Chondrocyte (in vitro differentiated cells): ENCODE measurements around the gene SLAMF1. TPM values are rescaled to one million over a fixed set of nuclear protein-coding genes. Genes with fewer than 3 reads are reported as not detected.
"Not testable (repeated sequence)": the region's sequence is repeated elsewhere in the genome, so short reads cannot be mapped to it uniquely, and the experiment has no call there.

Experiments
- DNase-seq: peaks from one replicate; pipeline ENCODE4 v3.0.0; 2021; ENCODE audit warnings: mixed read lengths, low spot score
- H3K27ac Mint-ChIP-seq: one replicate; pipeline ENCODE4 v1.8.0; 2021; ENCODE audit warnings: mild to moderate bottlenecking, moderate library complexity, mixed read lengths; ENCODE audit not compliant: unreplicated experiment
- H3K27me3 Mint-ChIP-seq: 2 replicates; pipeline ENCODE4 v1.8.0; 2021; ENCODE audit warnings: low read depth, mixed read lengths
- H3K36me3 Mint-ChIP-seq: 2 replicates; pipeline ENCODE4 v1.8.0; 2021; ENCODE audit warnings: low read depth, mixed read lengths
- H3K4me1 Mint-ChIP-seq: 2 replicates; pipeline ENCODE4 v1.8.0; 2021; ENCODE audit warnings: low read depth, mild to moderate bottlenecking, mixed read lengths
- H3K4me3 Mint-ChIP-seq: one replicate; pipeline ENCODE4 v1.8.0; 2021; ENCODE audit warnings: mild to moderate bottlenecking, moderate library complexity, mixed read lengths; ENCODE audit not compliant: unreplicated experiment
- H3K9me3 Mint-ChIP-seq: 2 replicates; pipeline ENCODE4 v1.8.0; 2021; ENCODE audit warnings: low read depth, mixed read lengths
- CTCF ChIP-seq: fragments of 200-600 bp; sonication (generic); IDR thresholded peaks from 2 replicates; pipeline ENCODE4 v1.5.0; 2021; ENCODE audit warnings: antibody characterized with exemption, mild to moderate bottlenecking, moderate library complexity
- total RNA-seq: library from RNA; stranded (reverse); gene quantifications from 3 replicates; pipeline ENCODE4 v1.2.1, GENCODE V29; 2021

SLAMF1 gene
- total RNA-seq, 1 donor from 2014 or later = not detected

GRCh38 chr1:160588468-160588867, 58.4 kb downstream of the SLAMF1 start:
- H3K27me3 Mint-ChIP-seq = peaks cover 7% of the 10 kb centered on the region
- no peaks in the 10 kb centered on the region for H3K4me1 Mint-ChIP-seq
- DNase-seq = no peak
- H3K4me3 Mint-ChIP-seq = no peak overlapping the region
- H3K36me3 Mint-ChIP-seq = peaks cover 3% of the 10 kb centered on the region
- H3K27ac Mint-ChIP-seq = no peak overlapping the region
- H3K9me3 Mint-ChIP-seq = peaks cover 6% of the 10 kb centered on the region
- TF ChIP-seq CTCF = no peak

GRCh38 chr1:160584784-160585183, 62.1 kb downstream of the SLAMF1 start:
- Mint-ChIP-seq H3K36me3 (no peaks in the 10 kb centered on the region), H3K4me3 (no peak overlapping the region), H3K9me3 (peaks cover 6% of the 10 kb centered on the region), H3K27me3 (peaks cover 6% of the 10 kb centered on the region), H3K4me1 (no peaks in the 10 kb centered on the region), H3K27ac (no peak overlapping the region)
- no peak for DNase-seq
- TF ChIP-seq CTCF = no peak

GRCh38 chr1:160582976-160583375, 63.9 kb downstream of the SLAMF1 start:
- not testable (repeated sequence) for H3K4me1 Mint-ChIP-seq, H3K36me3 Mint-ChIP-seq, H3K9me3 Mint-ChIP-seq, H3K4me3 Mint-ChIP-seq, H3K27ac Mint-ChIP-seq, DNase-seq
- H3K27me3 Mint-ChIP-seq = peaks cover 10% of the 10 kb centered on the region

- Mint-ChIP-seq H3K4me3 (no peak overlapping the region), H3K27ac (no peak overlapping the region), H3K27me3 (peaks cover 16% of the 10 kb centered on the region), H3K9me3 (peaks cover 6% of the 10 kb centered on the region), H3K36me3 (no peaks in the 10 kb centered on the region), H3K4me1 (no peaks in the 10 kb centered on the region)
- TF ChIP-seq CTCF = no peak
- no peak for DNase-seq
Observed at GRCh38 chr1:160581961-160582360, 64.9 kb downstream of the SLAMF1 start.

GRCh38 chr1:160580221-160580812, 66.5 kb downstream of the SLAMF1 start:
- Mint-ChIP-seq H3K4me3 (no peak overlapping the region), H3K27ac (no peak overlapping the region), H3K4me1 (no peaks in the 10 kb centered on the region), H3K36me3 (no peaks in the 10 kb centered on the region), H3K27me3 (peaks cover 19% of the 10 kb centered on the region), H3K9me3 (peaks cover 6% of the 10 kb centered on the region)
- no peak for DNase-seq
- no peak for TF ChIP-seq CTCF

- Mint-ChIP-seq H3K9me3 (peaks cover 6% of the 10 kb centered on the region), H3K36me3 (no peaks in the 10 kb centered on the region), H3K27ac (no peak within 1 kb of the TSS), H3K4me1 (no peaks in the 10 kb centered on the region), H3K4me3 (no peak within 1 kb of the TSS), H3K27me3 (peaks cover 19% of the 10 kb centered on the region)
- TF ChIP-seq CTCF = no peak
- no peak for DNase-seq
Observed at GRCh38 chr1:160579216-160579701, 67.6 kb downstream of the SLAMF1 start, which contains the start of gene CD84. CD84 (minus strand) TSS chr1:160579496; CDS start chr1:160579437, 59 bp downstream.
